Measurements from ENCODE around the gene RDH11. TPM values are rescaled to one million over a fixed set of nuclear protein-coding genes. Genes with fewer than 3 reads are reported as not detected.
A peak's percentile ranks its signal among the peaks of the same experiment; 100 is the strongest.
"Not testable (repeated sequence)": the region's sequence is repeated elsewhere in the genome, so short reads cannot be mapped to it uniquely, and the experiment has no call there.

RDH11 gene
- total RNA-seq, 1 donor from 2014 or later = 67.7 TPM

GRCh38 chr14:67719866-67720265 lies 24.3 kb upstream of the RDH11 start:
- peaks cover 2% of the 10 kb centered on the region for H3K4me1 Mint-ChIP-seq
- no peak overlapping the region for H3K4me3 Mint-ChIP-seq
- no peaks in the 10 kb centered on the region for H3K36me3 Mint-ChIP-seq (ENCODE audit: low read depth)
- H3K27me3 Mint-ChIP-seq = peaks cover 31% of the 10 kb centered on the region
- intact Hi-C loops (cut with micrococcal nuclease) = no loop called here
- DNase-seq = no peak
- no peaks in the 10 kb centered on the region for H3K9me3 Mint-ChIP-seq
- no peak overlapping the region for H3K27ac Mint-ChIP-seq

GRCh38 chr14:67719385-67719784 lies 23.8 kb upstream of the RDH11 start:
- intact Hi-C loops (cut with micrococcal nuclease); DNase-seq; H3K27ac Mint-ChIP-seq; H3K4me1 Mint-ChIP-seq; H3K36me3 Mint-ChIP-seq (ENCODE audit: low read depth); H3K9me3 Mint-ChIP-seq; H3K4me3 Mint-ChIP-seq: not testable (repeated sequence)
- peaks cover 32% of the 10 kb centered on the region for H3K27me3 Mint-ChIP-seq

- Mint-ChIP-seq H3K4me3 (no peak overlapping the region), H3K27me3 (peaks cover 29% of the 10 kb centered on the region), H3K9me3 (no peaks in the 10 kb centered on the region), H3K36me3 (ENCODE audit: low read depth) (no peaks in the 10 kb centered on the region), H3K4me1 (peaks cover 2% of the 10 kb centered on the region), H3K27ac (no peak overlapping the region)
- no peak for DNase-seq
- intact Hi-C loops (cut with micrococcal nuclease) = no loop called here
Measured at GRCh38 chr14:67718265-67718664, 22.7 kb upstream of the RDH11 start.

GRCh38 chr14:67717048-67717447 lies 21.5 kb upstream of the RDH11 start:
- intact Hi-C loops (cut with micrococcal nuclease) = no loop called here
- DNase-seq = no peak
- Mint-ChIP-seq H3K27me3 (peaks cover 19% of the 10 kb centered on the region), H3K9me3 (no peaks in the 10 kb centered on the region), H3K4me1 (peaks cover 2% of the 10 kb centered on the region), H3K4me3 (no peak overlapping the region), H3K27ac (no peak overlapping the region), H3K36me3 (ENCODE audit: low read depth) (no peaks in the 10 kb centered on the region)

GRCh38 chr14:67710209-67710608 lies 14.6 kb upstream of the RDH11 start:
- Mint-ChIP-seq H3K4me1 (no peaks in the 10 kb centered on the region), H3K9me3 (peaks cover 3% of the 10 kb centered on the region), H3K27ac (no peak overlapping the region), H3K27me3 (peaks cover 4% of the 10 kb centered on the region), H3K36me3 (ENCODE audit: low read depth) (no peaks in the 10 kb centered on the region), H3K4me3 (no peak overlapping the region)
- DNase-seq = no peak
- intact Hi-C loops (cut with micrococcal nuclease) = no loop called here

GRCh38 chr14:67709796-67710195 lies 14.2 kb upstream of the RDH11 start:
- not testable (repeated sequence) for H3K4me1 Mint-ChIP-seq; H3K4me3 Mint-ChIP-seq; DNase-seq; H3K9me3 Mint-ChIP-seq; H3K27ac Mint-ChIP-seq; H3K27me3 Mint-ChIP-seq; H3K36me3 Mint-ChIP-seq (ENCODE audit: low read depth)
- intact Hi-C loops (cut with micrococcal nuclease) = loop anchor here (10.0 kb wide), 2 partner anchors 285 to 545 kb away; no protein-coding TSS in a partner anchor

GRCh38 chr14:67709346-67709745 lies 13.8 kb upstream of the RDH11 start:
- H3K36me3 Mint-ChIP-seq (ENCODE audit: low read depth); H3K4me3 Mint-ChIP-seq; H3K27ac Mint-ChIP-seq; H3K4me1 Mint-ChIP-seq; H3K9me3 Mint-ChIP-seq; DNase-seq; H3K27me3 Mint-ChIP-seq: not testable (repeated sequence)
- intact Hi-C loops (cut with micrococcal nuclease) = loop anchor here (10.0 kb wide), 2 partner anchors 285 to 545 kb away; no protein-coding TSS in a partner anchor

GRCh38 chr14:67705211-67705610 lies 9.6 kb upstream of the RDH11 start:
- intact Hi-C loops (cut with micrococcal nuclease) = loop anchor here (2.0 to 10.0 kb wide), 3 partner anchors 38 to 540 kb away; no protein-coding TSS in a partner anchor
- H3K4me3 Mint-ChIP-seq = no peak overlapping the region
- no peaks in the 10 kb centered on the region for H3K4me1 Mint-ChIP-seq
- H3K27me3 Mint-ChIP-seq = peaks cover 4% of the 10 kb centered on the region
- DNase-seq = no peak
- no peaks in the 10 kb centered on the region for H3K9me3 Mint-ChIP-seq
- no peak overlapping the region for H3K27ac Mint-ChIP-seq
- no peaks in the 10 kb centered on the region for H3K36me3 Mint-ChIP-seq (ENCODE audit: low read depth)

GRCh38 chr14:67704484-67705089 lies 9.0 kb upstream of the RDH11 start:
- Mint-ChIP-seq H3K4me1 (no peaks in the 10 kb centered on the region), H3K27me3 (peaks cover 4% of the 10 kb centered on the region), H3K36me3 (ENCODE audit: low read depth) (no peaks in the 10 kb centered on the region), H3K4me3 (no peak overlapping the region), H3K9me3 (no peaks in the 10 kb centered on the region), H3K27ac (no peak overlapping the region)
- intact Hi-C loops (cut with micrococcal nuclease) = loop anchor here (1.0 to 10.0 kb wide), 6 partner anchors 38 to 540 kb away; no protein-coding TSS in a partner anchor
- peak; percentile 85 for DNase-seq

GRCh38 chr14:67703997-67704396 lies 8.4 kb upstream of the RDH11 start:
- Mint-ChIP-seq H3K4me3 (no peak overlapping the region), H3K36me3 (ENCODE audit: low read depth) (no peaks in the 10 kb centered on the region), H3K9me3 (no peaks in the 10 kb centered on the region), H3K4me1 (no peaks in the 10 kb centered on the region), H3K27ac (no peak overlapping the region), H3K27me3 (peaks cover 4% of the 10 kb centered on the region)
- intact Hi-C loops (cut with micrococcal nuclease) = loop anchor here (1.0 to 10.0 kb wide), 6 partner anchors 37 to 539 kb away; no protein-coding TSS in a partner anchor
- DNase-seq = no peak

- intact Hi-C loops (cut with micrococcal nuclease) = loop anchor here (10.0 kb wide), 2 partner anchors 277 to 537 kb away; no protein-coding TSS in a partner anchor
- H3K27ac Mint-ChIP-seq; DNase-seq; H3K36me3 Mint-ChIP-seq (ENCODE audit: low read depth); H3K9me3 Mint-ChIP-seq; H3K27me3 Mint-ChIP-seq; H3K4me3 Mint-ChIP-seq; H3K4me1 Mint-ChIP-seq: not testable (repeated sequence)
Measured at GRCh38 chr14:67701492-67701891, 5.9 kb upstream of the RDH11 start, which contains the start of gene RDH12. Gene RDH12 (plus strand): TSS chr14:67701886. CDS start chr14:67722643, 20,757 bp downstream.

- Mint-ChIP-seq H3K9me3 (no peaks in the 10 kb centered on the region), H3K27ac (no peak overlapping the region), H3K27me3 (no peaks in the 10 kb centered on the region), H3K4me1 (peaks cover 17% of the 10 kb centered on the region), H3K36me3 (ENCODE audit: low read depth) (no peaks in the 10 kb centered on the region), H3K4me3 (no peak overlapping the region)
- intact Hi-C loops (cut with micrococcal nuclease) = loop anchor here (5.0 to 10.0 kb wide), 2 partner anchors 336 to 1117 kb away; partner anchors contain the start of gene EIF2S1
- no peak for DNase-seq
Measured at GRCh38 chr14:67698179-67698578, 2.6 kb upstream of the RDH11 start.

- no peak overlapping the region for H3K27ac Mint-ChIP-seq
- DNase-seq = no peak
- no peaks in the 10 kb centered on the region for H3K9me3 Mint-ChIP-seq
- no peak overlapping the region for H3K4me3 Mint-ChIP-seq
- H3K4me1 Mint-ChIP-seq = peaks cover 25% of the 10 kb centered on the region
- intact Hi-C loops (cut with micrococcal nuclease) = loop anchor here (5.0 to 10.0 kb wide), 2 partner anchors 335 to 1118 kb away; partner anchors contain the start of gene EIF2S1
- peaks cover 7% of the 10 kb centered on the region for H3K36me3 Mint-ChIP-seq (ENCODE audit: low read depth)
- no peaks in the 10 kb centered on the region for H3K27me3 Mint-ChIP-seq
Measured at GRCh38 chr14:67697006-67697405, 1.4 kb upstream of the RDH11 start.

- Mint-ChIP-seq H3K27me3 (no peaks in the 10 kb centered on the region), H3K9me3 (no peaks in the 10 kb centered on the region), H3K4me3 (peak overlapping the region; percentile 89), H3K36me3 (ENCODE audit: low read depth) (peaks cover 25% of the 10 kb centered on the region), H3K27ac (peak overlapping the region; percentile 97), H3K4me1 (peaks cover 28% of the 10 kb centered on the region)
- intact Hi-C loops (cut with micrococcal nuclease) = loop anchor here (1.0 to 10.0 kb wide), 7 partner anchors 15 to 1120 kb away; partner anchors contain the start of genes ARG2, EIF2S1, PIGH and VTI1B
- DNase-seq = peak; percentile 92
Measured at GRCh38 chr14:67694791-67695393, 672 bp downstream of the RDH11 start.

All from activated CD4-positive, alpha-beta T cell treated with anti-CD3 and anti-CD28 coated beads, Interleukin-2, amount 10 ng/mL, durations not matched to agents 24 days and 14 days (primary cell).